SK-N-SH (cell line): ENCODE data around the gene RFFL. TPM values are rescaled to one million over a fixed set of nuclear protein-coding genes. Genes with fewer than 3 reads are reported as not detected.

Experiments used
- CTCF ChIA-PET: fragments of 300-600, 350-600 bp; formaldehyde crosslinking; extraction: SDS; loops from one replicate; lab custom pipeline; 2021; lab: Yijun Ruan, JAX
- POLR2A ChIA-PET: fragments of 350-600 bp; sonication (Branson Sonifier 250); formaldehyde crosslinking; extraction: SDS; loops from one replicate; lab custom pipeline; 2020; ENCODE audit warnings: antibody characterized with exemption, inconsistent platforms; lab: Yijun Ruan, JAX
- DNase-seq: peaks from one replicate; pipeline ENCODE4 v3.0.0; 2012
- H2AFZ ChIP-seq: fragments of 200-600 bp; sonication (generic); 2 replicates; pipeline ENCODE4 v1.8.1; 2016; ENCODE audit warnings: antibody characterized with exemption, mild to moderate bottlenecking, low read depth
- H3F3A ChIP-seq: fragments of 200-600 bp; sonication (generic); replicated peaks from 2 replicates; pipeline ENCODE3; 2016; ENCODE audit warnings: antibody characterized with exemption, mild to moderate bottlenecking; ENCODE audit not compliant: insufficient read depth
- H3K27ac ChIP-seq, 2 experiments: fragments of 200-500 bp in 1 of 2; fragments of 200-600 bp in 1 of 2; sonication (Bioruptor generic) in 1 of 2; sonication (generic), shearing (Covaris generic) in 1 of 2; 2 replicates each; pipeline versions ENCODE4 v1.5.1 to v1.6.1; 2014 to 2016; ENCODE audit warnings: low read depth in 2 of 2, inconsistent platforms in 1 of 2, low read length in 1 of 2, mild to moderate bottlenecking in 1 of 2, mixed read lengths in 1 of 2
- H3K27me3 ChIP-seq: fragments of 200-600 bp; sonication (generic), shearing (Covaris generic); 2 replicates; pipeline ENCODE4 v1.6.1; 2016; ENCODE audit warnings: mixed run types; ENCODE audit not compliant: insufficient read depth
- H3K36me3 ChIP-seq, 2 experiments: fragments of 200-500 bp in 1 of 2; fragments of 200-600 bp in 1 of 2; sonication (Bioruptor generic) in 1 of 2; sonication (generic) in 1 of 2; replicated peaks in 1 of 2; 2 replicates each; pipeline versions ENCODE3 to v1.5.1; 2014 to 2016; ENCODE audit warnings: low read length in 1 of 2, mild to moderate bottlenecking in 1 of 2; ENCODE audit not compliant: insufficient read depth in 2 of 2, control insufficient read depth in 1 of 2
- H3K4me1 ChIP-seq, 2 experiments: fragments of 200-500 bp in 1 of 2; fragments of 200-600 bp in 1 of 2; sonication (Bioruptor generic) in 1 of 2; sonication (generic), shearing (Covaris generic) in 1 of 2; 2 replicates each; pipeline versions ENCODE4 v1.5.1 to v1.6.1; 2014 to 2016; ENCODE audit warnings: low read depth in 1 of 2, low read length in 1 of 2, mixed run types in 1 of 2; ENCODE audit not compliant: insufficient read depth in 2 of 2, control insufficient read depth in 1 of 2
- H3K4me2 ChIP-seq: fragments of 200-600 bp; sonication (generic), shearing (Covaris generic); 2 replicates; pipeline ENCODE4 v1.6.1; 2017; ENCODE audit warnings: mixed run types
- H3K4me3 ChIP-seq, 2 experiments: fragments of 200-500 bp in 1 of 2; fragments of 200-600 bp in 1 of 2; sonication (Bioruptor generic) in 1 of 2; sonication (generic), shearing (Covaris generic) in 1 of 2; 2 replicates each; pipeline versions ENCODE4 v1.5.1 to v1.8.1; 2014 to 2016; ENCODE audit warnings: low read depth in 2 of 2, inconsistent platforms in 1 of 2, low read length in 1 of 2, mild to moderate bottlenecking in 1 of 2, mixed read lengths in 1 of 2, moderate library complexity in 1 of 2
- H3K79me2 ChIP-seq: fragments of 200-600 bp; sonication (generic); 2 replicates; pipeline ENCODE4 v1.8.1; 2017; ENCODE audit warnings: mild to moderate bottlenecking; ENCODE audit not compliant: insufficient read depth
- H3K9ac ChIP-seq: fragments of 200-600 bp; sonication (generic); 2 replicates; pipeline ENCODE4 v1.6.1; 2017; ENCODE audit warnings: mixed run types
- H3K9me2 ChIP-seq: fragments of 200-600 bp; sonication (generic); 2 replicates; pipeline ENCODE4 v1.6.1; 2017; ENCODE audit warnings: mixed run types
- H3K9me3 ChIP-seq: fragments of 200-600 bp; sonication (generic); 2 replicates; pipeline ENCODE4 v1.6.1; 2017; ENCODE audit warnings: mixed run types, mild to moderate bottlenecking, moderate library complexity
- H4K20me1 ChIP-seq: fragments of 200-600 bp; sonication (generic); 2 replicates; pipeline ENCODE4 v1.6.1; 2017; ENCODE audit warnings: mild to moderate bottlenecking, mixed run types; ENCODE audit not compliant: insufficient read depth
- EP300 ChIP-seq, 2 experiments: IDR thresholded peaks; 2 replicates each; pipeline versions ENCODE4 v1.4.0 to v1.6.1; 2012; ENCODE audit warnings: borderline replicate concordance in 1 of 2, low read depth in 1 of 2, low read length in 1 of 2
- EZH2phosphoT487 ChIP-seq: fragments of 200-600 bp; sonication (generic); IDR thresholded peaks from 2 replicates; pipeline ENCODE4 v1.6.1; 2017; ENCODE audit warnings: low read depth, mixed run types, mild to moderate bottlenecking, antibody characterized with exemption, moderate library complexity, borderline replicate concordance
- FOXJ3 ChIP-seq: sonication (generic); formaldehyde crosslinking; IDR thresholded peaks from 2 replicates; pipeline ENCODE4 v1.5.1; 2020; ENCODE audit warnings: mild to moderate bottlenecking, missing genetic modification reagents
- FOXM1 ChIP-seq: IDR thresholded peaks from 2 replicates; pipeline ENCODE4 v1.4.0; 2012; ENCODE audit warnings: low read depth, mild to moderate bottlenecking
- IRF3 ChIP-seq: fragments of 150-350 bp; IDR thresholded peaks from 2 replicates; pipeline ENCODE4 v1.6.1; 2016; ENCODE audit warnings: mild to moderate bottlenecking, low read depth, low read length
- JUND ChIP-seq: IDR thresholded peaks from 2 replicates; pipeline ENCODE4 v1.4.0; 2012
- MEF2A ChIP-seq: IDR thresholded peaks from 2 replicates; pipeline ENCODE4 v1.4.0; 2012; ENCODE audit warnings: low read depth, borderline replicate concordance
- RCOR1 ChIP-seq: fragments of 150-350 bp; IDR thresholded peaks from 2 replicates; pipeline ENCODE4 v1.6.1; 2017; ENCODE audit warnings: antibody characterized with exemption, low read length
- RFX5 ChIP-seq: IDR thresholded peaks from 2 replicates; pipeline ENCODE4 v1.6.1; 2012; ENCODE audit warnings: mild to moderate bottlenecking, improper control_type of control experiment, low read length
- WGBS: methylation state at CpG from one replicate; pipeline ENCODE4 v1.1.6; 2017; ENCODE audit warnings: low lambda C conversion rate; 5-methylcytosine and 5-hydroxymethylcytosine counted together
- polyA plus RNA-seq, 3 experiments: library from polyadenylated mRNA; depleted of rRNA; stranded (reverse); fragments of >200 nt; gene quantifications; 2 replicates each; pipeline ENCODE4 v1.2.3, GENCODE V29; 2012
- TF ChIP-seq, protein P1 (sequence below): IDR thresholded peaks from 2 replicates; pipeline ENCODE4; 2012
- TF ChIP-seq, protein P2 (sequence below): IDR thresholded peaks from 2 replicates; pipeline ENCODE4 v1.4.0; 2012; ENCODE audit warnings: low read depth, borderline replicate concordance

The RFFL gene
- polyA plus RNA-seq, 1 of the 3 experiments (the other 2 are of a cell fraction): 10.1 TPM

GRCh38 chr17:35101725-35102124 is 38.2 kb upstream of the RFFL start (continued):
- TF ChIP-seq, protein P1, sequence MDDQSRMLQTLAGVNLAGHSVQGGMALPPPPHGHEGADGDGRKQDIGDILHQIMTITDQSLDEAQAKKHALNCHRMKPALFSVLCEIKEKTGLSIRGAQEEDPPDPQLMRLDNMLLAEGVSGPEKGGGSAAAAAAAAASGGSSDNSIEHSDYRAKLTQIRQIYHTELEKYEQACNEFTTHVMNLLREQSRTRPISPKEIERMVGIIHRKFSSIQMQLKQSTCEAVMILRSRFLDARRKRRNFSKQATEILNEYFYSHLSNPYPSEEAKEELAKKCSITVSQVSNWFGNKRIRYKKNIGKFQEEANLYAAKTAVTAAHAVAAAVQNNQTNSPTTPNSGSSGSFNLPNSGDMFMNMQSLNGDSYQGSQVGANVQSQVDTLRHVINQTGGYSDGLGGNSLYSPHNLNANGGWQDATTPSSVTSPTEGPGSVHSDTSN: no peak

GRCh38 chr17:35101036-35101435 is 37.5 kb upstream of the RFFL start:
- CTCF ChIA-PET: interaction anchor here (5.1 kb wide), 1 partner anchor 11 kb away, joined by 22 read pairs; no protein-coding TSS in a partner anchor
- Histone ChIP-seq H3K9ac (no peak overlapping the region), H3K9me3 (no peaks in the 10 kb centered on the region), H3K9me2 (no peaks in the 10 kb centered on the region), H3K4me3 (no peak overlapping the region), H3K27me3 (no peaks in the 10 kb centered on the region), H3K4me1 (no peaks in the 10 kb centered on the region), H4K20me1 (no peaks in the 10 kb centered on the region), H2AFZ (no peak overlapping the region), H3K36me3 (peaks cover 12 to 28% of the 10 kb centered on the region in 2 experiments), H3K79me2 (no peaks in the 10 kb centered on the region), H3K27ac (no peak overlapping the region), H3K4me2 (no peak overlapping the region), H3F3A (no peaks in the 10 kb centered on the region)
- POLR2A ChIA-PET: no interaction called here
- TF ChIP-seq, protein P2, sequence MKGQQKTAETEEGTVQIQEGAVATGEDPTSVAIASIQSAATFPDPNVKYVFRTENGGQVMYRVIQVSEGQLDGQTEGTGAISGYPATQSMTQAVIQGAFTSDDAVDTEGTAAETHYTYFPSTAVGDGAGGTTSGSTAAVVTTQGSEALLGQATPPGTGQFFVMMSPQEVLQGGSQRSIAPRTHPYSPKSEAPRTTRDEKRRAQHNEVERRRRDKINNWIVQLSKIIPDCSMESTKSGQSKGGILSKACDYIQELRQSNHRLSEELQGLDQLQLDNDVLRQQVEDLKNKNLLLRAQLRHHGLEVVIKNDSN: no peak
- TF ChIP-seq FOXJ3 (CRISPR knock-in tag): no peak
- no peak for TF ChIP-seq JUND
- no peak for TF ChIP-seq RCOR1
- TF ChIP-seq EP300 (IDR thresholded peaks at IDR 0.05; ENCODE audit: borderline replicate concordance in 1 of 2, low read depth in 1 of 2, low read length in 1 of 2): no peak
- no peak for TF ChIP-seq IRF3
- TF ChIP-seq EZH2phosphoT487: no peak
- no peak for TF ChIP-seq MEF2A
- TF ChIP-seq RFX5: no peak
- no peak for TF ChIP-seq FOXM1
- 96% methylated on average over 13 of the region's 14 CpGs for WGBS
- no peak for DNase-seq

- 94% methylated on average over 3 of the region's 3 CpGs for WGBS
- no peak for DNase-seq
- ChIA-PET POLR2A (no interaction called here), CTCF (interaction anchor here (0.9 to 5.1 kb wide), 2 partner anchors 10 to 557 kb away, joined by 3 to 22 read pairs; no protein-coding TSS in a partner anchor)
- no peak overlapping the region for H3K27ac ChIP-seq
- no peak overlapping the region for H3K4me3 ChIP-seq
- no peak for TF ChIP-seq RCOR1
- no peaks in the 10 kb centered on the region for H3K79me2 ChIP-seq
- H3K9me3 ChIP-seq: no peaks in the 10 kb centered on the region
- H3K27me3 ChIP-seq: no peaks in the 10 kb centered on the region
- H2AFZ ChIP-seq: no peak overlapping the region
- no peaks in the 10 kb centered on the region for H3K4me1 ChIP-seq
- peaks cover 8 to 23% of the 10 kb centered on the region in 2 experiments for H3K36me3 ChIP-seq
- no peaks in the 10 kb centered on the region for H3K9me2 ChIP-seq
- no peaks in the 10 kb centered on the region for H4K20me1 ChIP-seq
- no peak overlapping the region for H3K9ac ChIP-seq
- H3F3A ChIP-seq: no peaks in the 10 kb centered on the region
- H3K4me2 ChIP-seq: no peak overlapping the region
These were observed 36.4 kb upstream of the RFFL start for GRCh38 chr17:35099908-35100307.
